AG10803 (cell line): ENCODE measurements around the gene SAMHD1.
A peak's percentile ranks its signal among the peaks of the same experiment; 100 is the strongest.

Experiments used
- DNase-seq: peaks from one replicate; pipeline ENCODE4 v3.0.0; 2010; ENCODE audit warnings: low read depth
- H3K4me3 ChIP-seq: 2 replicates; pipeline ENCODE4 v1.5.1; 2011; ENCODE audit warnings: mild to moderate bottlenecking, low read length, control low read depth
- TF ChIP-seq, protein P1 (sequence below): conservative IDR thresholded peaks from 2 replicates; pipeline ENCODE4 v1.5.1; 2011; ENCODE audit warnings: mild to moderate bottlenecking, low read length, control low read depth, inconsistent platforms

Gene SAMHD1

DNA sequence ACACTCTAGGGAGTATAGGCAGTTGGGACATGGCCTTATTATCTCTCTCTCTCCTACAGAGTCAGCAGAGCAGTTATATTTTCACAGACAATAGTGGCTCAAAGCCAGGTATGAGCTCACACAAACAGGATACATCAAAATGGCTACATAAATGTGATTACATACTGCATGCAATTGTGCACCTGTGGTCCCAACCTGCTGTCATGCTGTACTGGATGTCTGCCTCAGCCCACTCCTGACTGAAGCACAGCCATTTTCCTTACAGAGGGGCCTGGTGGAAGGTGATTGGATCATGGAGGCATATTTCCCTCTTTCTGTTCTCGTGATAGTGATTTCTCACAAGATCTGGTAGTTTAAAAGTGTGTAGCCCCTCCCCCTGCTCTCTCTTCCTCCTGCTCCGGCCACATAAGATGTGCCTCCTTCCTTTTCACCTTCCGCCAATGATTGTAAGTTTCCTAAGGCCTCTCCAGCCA lies 37.0 kb upstream of the SAMHD1 start:
- TF ChIP-seq, protein P1, sequence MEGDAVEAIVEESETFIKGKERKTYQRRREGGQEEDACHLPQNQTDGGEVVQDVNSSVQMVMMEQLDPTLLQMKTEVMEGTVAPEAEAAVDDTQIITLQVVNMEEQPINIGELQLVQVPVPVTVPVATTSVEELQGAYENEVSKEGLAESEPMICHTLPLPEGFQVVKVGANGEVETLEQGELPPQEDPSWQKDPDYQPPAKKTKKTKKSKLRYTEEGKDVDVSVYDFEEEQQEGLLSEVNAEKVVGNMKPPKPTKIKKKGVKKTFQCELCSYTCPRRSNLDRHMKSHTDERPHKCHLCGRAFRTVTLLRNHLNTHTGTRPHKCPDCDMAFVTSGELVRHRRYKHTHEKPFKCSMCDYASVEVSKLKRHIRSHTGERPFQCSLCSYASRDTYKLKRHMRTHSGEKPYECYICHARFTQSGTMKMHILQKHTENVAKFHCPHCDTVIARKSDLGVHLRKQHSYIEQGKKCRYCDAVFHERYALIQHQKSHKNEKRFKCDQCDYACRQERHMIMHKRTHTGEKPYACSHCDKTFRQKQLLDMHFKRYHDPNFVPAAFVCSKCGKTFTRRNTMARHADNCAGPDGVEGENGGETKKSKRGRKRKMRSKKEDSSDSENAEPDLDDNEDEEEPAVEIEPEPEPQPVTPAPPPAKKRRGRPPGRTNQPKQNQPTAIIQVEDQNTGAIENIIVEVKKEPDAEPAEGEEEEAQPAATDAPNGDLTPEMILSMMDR = no peak
- peak; percentile 22 for DNase-seq

DNA sequence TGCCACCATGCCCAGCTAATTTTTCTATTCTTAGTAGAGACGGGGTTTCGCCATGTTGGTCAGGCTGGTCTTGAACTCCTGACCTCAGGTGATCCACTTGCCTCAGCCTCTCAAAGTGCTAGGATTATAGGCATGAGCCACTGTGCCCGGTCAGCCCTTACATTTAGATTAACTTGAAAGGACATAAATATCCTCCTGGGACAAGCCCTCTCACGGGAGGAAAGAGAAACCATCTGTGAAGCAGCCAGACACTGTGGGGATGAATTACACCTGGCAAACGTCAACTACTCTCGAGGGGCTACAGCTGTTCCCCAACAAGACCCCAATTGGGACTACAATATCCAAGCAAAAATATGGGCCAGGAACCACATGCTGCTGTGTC lies 32.7 kb upstream of the SAMHD1 start:
- TF ChIP-seq, protein P1 = no peak
- H3K4me3 ChIP-seq = no peak overlapping the region
- no peak for DNase-seq

More for the DNA sequence above, 37.0 kb upstream of the SAMHD1 start:
- H3K4me3 ChIP-seq = no peak overlapping the region

DNA sequence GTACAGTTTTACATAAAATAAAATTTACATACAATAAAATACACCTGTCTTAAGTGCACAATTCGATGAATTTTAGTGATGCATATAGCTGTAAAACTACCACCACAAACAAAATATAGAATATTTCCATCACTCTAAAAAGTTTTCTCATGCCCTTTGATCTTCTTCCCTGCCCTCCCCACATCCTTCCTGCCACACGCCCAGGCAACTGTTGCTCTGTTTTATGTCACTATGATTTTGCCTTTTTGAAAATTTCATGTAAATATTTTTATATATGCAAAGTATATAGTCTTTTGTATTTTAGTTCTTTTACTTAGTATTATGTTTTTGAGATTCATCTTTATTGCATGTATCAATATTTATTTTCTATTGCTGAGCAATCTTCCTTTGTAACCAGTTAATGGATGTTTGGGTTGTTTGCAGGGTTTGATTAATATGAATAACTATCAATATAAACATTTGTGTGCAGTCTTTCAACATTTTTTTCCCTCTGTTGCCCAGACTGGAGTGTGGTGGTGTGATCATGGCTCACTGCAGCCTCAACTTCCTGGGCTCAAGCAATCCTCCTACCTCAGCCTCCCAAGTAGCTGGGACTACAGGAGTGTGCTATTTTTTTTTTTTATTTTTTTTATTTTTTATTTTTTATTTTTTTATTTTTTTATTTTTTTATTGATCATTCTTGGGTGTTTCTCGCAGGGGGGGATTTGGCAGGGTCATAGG lies 23.8 kb upstream of the SAMHD1 start:
- no peak for DNase-seq
- H3K4me3 ChIP-seq = no peak overlapping the region
- TF ChIP-seq, protein P1 = no peak

DNA sequence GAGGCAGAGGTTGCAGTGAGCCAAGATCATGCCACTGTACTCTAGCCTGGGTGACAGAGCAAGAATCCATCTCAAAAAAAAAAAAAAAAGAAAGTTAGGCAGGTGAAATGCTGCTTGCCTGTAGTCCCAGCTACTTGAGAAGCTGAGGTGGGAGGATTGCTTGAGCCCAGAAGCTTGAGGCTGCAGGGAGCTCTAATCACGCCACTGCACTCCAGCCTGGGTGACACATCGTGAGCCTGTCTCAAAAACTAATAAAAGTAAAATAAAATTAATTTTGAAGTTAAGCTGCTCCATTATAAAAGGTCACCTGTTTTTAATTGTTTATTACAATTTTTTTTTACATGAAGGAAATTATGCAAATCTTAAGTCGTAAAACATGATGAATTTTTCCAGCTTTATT lies 23.2 kb upstream of the SAMHD1 start:
- no peak overlapping the region for H3K4me3 ChIP-seq

DNA sequence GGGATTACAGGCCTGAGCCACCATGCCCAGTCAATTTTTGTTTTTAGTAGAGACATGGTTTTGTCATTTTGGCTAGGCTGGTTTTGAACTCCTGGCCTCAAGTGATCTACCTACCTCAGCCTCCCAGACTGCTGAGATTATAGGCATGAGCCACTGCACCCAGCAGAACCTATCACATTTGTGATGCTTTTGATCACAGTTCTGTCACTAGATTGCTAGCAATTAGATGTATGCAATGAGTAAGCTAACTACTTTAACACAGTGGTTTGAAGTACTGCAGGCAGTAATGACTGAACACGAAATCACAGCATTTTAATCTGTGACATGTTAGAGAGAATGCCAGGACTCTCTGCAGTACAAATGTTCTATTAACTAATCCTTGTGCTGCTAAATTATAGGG lies 19.6 kb upstream of the SAMHD1 start:
- H3K4me3 ChIP-seq = no peak overlapping the region
- TF ChIP-seq, protein P1 = no peak

More for the DNA sequence above, 23.2 kb upstream of the SAMHD1 start:
- TF ChIP-seq, protein P1 = no peak
- no peak for DNase-seq

DNA sequence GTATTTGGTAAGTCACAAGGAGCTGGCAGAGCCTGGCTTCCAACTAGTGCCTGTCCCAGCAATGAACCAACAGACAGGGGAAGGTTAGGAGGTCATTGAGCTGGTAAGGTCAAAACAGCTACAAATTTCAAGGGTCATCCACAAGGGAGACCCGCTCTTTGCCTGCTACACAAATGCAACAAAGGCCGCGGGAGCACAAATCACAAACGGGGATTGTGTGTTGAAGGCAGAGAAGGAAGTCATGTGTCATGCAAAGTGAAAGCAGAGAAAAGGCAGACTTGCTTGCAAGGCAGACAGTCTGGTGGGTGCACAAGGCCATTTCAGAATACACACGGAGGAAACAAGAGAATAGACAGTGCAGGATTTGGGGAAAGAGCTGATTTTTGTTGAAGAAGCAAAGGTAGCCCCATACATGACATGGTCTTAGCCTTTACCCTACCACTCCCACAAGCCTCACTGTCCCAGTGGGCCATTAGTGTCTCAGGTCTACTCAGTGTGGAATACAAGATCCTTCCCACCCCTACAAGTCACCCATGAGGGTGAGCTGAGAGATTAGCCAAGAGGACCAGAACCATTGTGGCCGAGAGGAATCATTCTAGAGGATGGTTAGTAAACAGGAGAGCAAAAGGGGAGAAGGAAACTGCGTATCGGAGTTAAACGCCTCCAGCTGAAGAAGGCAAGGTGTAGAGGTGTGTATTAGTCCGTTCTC lies 18.1 kb upstream of the SAMHD1 start:
- TF ChIP-seq, protein P1 = no peak
- DNase-seq = no peak
- no peak overlapping the region for H3K4me3 ChIP-seq

More for the DNA sequence above, 19.6 kb upstream of the SAMHD1 start:
- no peak for DNase-seq

DNA sequence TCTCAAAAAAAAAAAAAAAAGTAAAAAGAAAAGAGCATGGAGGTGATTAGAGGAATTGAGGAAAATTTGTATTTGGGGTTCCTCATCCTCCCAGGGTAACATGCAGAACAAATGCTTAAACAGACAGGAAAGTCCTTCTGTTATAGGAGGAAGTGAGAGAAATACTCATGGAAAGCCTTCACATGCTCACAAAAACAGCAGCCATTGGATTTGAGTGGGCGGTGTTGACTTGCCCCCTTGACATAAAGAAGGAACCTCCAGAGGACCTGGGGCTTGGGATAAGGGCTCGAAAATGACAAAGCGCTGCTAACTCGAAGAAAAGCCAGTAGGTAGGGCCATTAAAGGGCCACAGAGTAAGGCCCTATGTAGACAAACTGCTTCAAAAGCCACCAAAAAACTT lies 17.5 kb upstream of the SAMHD1 start:
- no peak overlapping the region for H3K4me3 ChIP-seq
- no peak for DNase-seq
- TF ChIP-seq, protein P1 = no peak
